ENCODE measurements around the gene WDR1.

GRCh38 chr4:10031668-10032590 lies 84.7 kb downstream of the WDR1 start:
- TF ChIP-seq CTCF (IDR thresholded peaks at IDR 0.05) (no peak), NFIC (IDR thresholded peaks at IDR 0.05; ENCODE audit: borderline replicate concordance) (no peak)

Data from SK-N-SH (cell line).